ENCODE measurements around the gene PCDHB5. TPM values are rescaled to one million over a fixed set of nuclear protein-coding genes. Genes with fewer than 3 reads are reported as not detected.
"Not testable (repeated sequence)": the region's sequence is repeated elsewhere in the genome, so short reads cannot be mapped to it uniquely, and the experiment has no call there.

Gene PCDHB5
- total and polyA plus RNA-seq, 4 donors, result 0.65 to 8.1 (median 3.3) TPM

DNA sequence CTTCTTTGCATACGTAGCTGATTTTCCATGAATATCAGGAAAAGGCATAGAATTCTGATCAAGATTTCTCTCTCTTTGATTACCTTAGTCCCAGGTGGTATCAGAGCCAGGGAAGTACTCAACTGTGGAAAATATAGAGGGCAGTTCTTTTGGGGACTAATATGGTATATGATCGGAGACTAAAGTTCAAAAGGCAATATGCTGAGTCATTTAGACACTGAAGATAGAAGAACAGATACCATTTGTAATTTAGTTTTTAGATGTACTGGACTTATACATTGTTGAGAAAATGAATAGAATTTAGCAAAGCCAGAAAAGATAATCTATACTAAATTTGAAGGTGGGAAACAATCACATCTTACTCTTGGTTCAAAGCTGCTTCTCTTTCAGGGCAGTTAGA, 29.7 kb upstream of the PCDHB5 start:
- peaks cover 0 to under 1% (median 0%) of the 10 kb centered on the region in 5 donors for H3K4me1 ChIP-seq (ENCODE audit: control insufficient read depth in 5 of 5, insufficient read depth in 5 of 5, low read length in 5 of 5)
- H3K9ac ChIP-seq (ENCODE audit: insufficient read depth in 1 of 2, low read length in 2 of 2), result no peak overlapping the region
- no peak overlapping the region for H3K4me3 ChIP-seq
- DNase-seq (no peak), ATAC-seq (ENCODE audit: insufficient read depth, low FRiP score) (no peak)
- 80 to 92% methylated on average over 2 of the region's 2 CpGs for WGBS, 2 donors
- no peaks in the 10 kb centered on the region for H3K36me3 ChIP-seq (ENCODE audit: control insufficient read depth in 4 of 4, insufficient read depth in 4 of 4, low read length in 4 of 4)
- H3K9me3 ChIP-seq (ENCODE audit: control insufficient read depth in 4 of 4, insufficient read depth in 3 of 4, low read length in 3 of 4), result peaks cover 0 to 22% (median 4%) of the 10 kb centered on the region in 4 donors
- H3K27me3 ChIP-seq (ENCODE audit: control insufficient read depth in 3 of 3, insufficient read depth in 3 of 3, low read length in 2 of 3), result peaks cover 0 to 3% (median 0%) of the 10 kb centered on the region in 3 donors
- TF ChIP-seq, protein P1, sequence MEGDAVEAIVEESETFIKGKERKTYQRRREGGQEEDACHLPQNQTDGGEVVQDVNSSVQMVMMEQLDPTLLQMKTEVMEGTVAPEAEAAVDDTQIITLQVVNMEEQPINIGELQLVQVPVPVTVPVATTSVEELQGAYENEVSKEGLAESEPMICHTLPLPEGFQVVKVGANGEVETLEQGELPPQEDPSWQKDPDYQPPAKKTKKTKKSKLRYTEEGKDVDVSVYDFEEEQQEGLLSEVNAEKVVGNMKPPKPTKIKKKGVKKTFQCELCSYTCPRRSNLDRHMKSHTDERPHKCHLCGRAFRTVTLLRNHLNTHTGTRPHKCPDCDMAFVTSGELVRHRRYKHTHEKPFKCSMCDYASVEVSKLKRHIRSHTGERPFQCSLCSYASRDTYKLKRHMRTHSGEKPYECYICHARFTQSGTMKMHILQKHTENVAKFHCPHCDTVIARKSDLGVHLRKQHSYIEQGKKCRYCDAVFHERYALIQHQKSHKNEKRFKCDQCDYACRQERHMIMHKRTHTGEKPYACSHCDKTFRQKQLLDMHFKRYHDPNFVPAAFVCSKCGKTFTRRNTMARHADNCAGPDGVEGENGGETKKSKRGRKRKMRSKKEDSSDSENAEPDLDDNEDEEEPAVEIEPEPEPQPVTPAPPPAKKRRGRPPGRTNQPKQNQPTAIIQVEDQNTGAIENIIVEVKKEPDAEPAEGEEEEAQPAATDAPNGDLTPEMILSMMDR (IDR thresholded peaks at IDR 0.05; ENCODE audit: control extremely low read depth, extremely low read depth), result no peak
- H3K27ac ChIP-seq (ENCODE audit: low read depth in 1 of 2, low read length in 1 of 2), result no peak overlapping the region

DNA sequence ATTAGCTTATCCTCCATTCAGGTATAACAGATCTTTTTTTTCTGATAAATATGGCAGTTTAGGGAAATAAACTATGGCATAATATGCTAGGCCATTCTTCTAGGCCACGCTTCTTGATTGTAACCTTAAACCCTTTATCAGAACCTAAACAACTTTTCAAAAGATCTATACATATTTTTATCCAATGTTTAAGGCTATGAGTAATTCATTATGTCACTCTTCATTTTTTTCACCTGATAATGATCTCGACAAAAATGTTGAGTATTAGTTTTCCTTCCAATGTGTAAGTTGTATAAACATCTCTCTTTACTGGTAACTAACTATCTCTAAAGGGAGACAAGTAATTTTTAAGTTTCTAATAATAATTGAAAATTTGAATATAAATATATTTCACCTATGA, 15.8 kb upstream of the PCDHB5 start:
- WGBS, 2 donors, result 40 to 41% methylated on average over 2 of the region's 2 CpGs
- H3K4me3 ChIP-seq, result no peak overlapping the region
- no peak for DNase-seq
- TF ChIP-seq, protein P1 (IDR thresholded peaks at IDR 0.05; ENCODE audit: control extremely low read depth, extremely low read depth), result no peak
- no peak for ATAC-seq (ENCODE audit: insufficient read depth, low FRiP score)
- H3K4me1 ChIP-seq (ENCODE audit: control insufficient read depth in 5 of 5, insufficient read depth in 5 of 5, low read length in 5 of 5), result no peaks in the 10 kb centered on the region
- no peaks in the 10 kb centered on the region for H3K36me3 ChIP-seq (ENCODE audit: control insufficient read depth in 4 of 4, insufficient read depth in 4 of 4, low read length in 4 of 4)
- no peak overlapping the region for H3K27ac ChIP-seq (ENCODE audit: low read depth in 1 of 2, low read length in 1 of 2)
- H3K9me3 ChIP-seq (ENCODE audit: control insufficient read depth in 4 of 4, insufficient read depth in 3 of 4, low read length in 3 of 4), result peaks cover 0 to 20% (median 6%) of the 10 kb centered on the region in 4 donors
- no peak overlapping the region for H3K9ac ChIP-seq (ENCODE audit: insufficient read depth in 1 of 2, low read length in 2 of 2)
- no peaks in the 10 kb centered on the region for H3K27me3 ChIP-seq (ENCODE audit: control insufficient read depth in 3 of 3, insufficient read depth in 3 of 3, low read length in 2 of 3)

DNA sequence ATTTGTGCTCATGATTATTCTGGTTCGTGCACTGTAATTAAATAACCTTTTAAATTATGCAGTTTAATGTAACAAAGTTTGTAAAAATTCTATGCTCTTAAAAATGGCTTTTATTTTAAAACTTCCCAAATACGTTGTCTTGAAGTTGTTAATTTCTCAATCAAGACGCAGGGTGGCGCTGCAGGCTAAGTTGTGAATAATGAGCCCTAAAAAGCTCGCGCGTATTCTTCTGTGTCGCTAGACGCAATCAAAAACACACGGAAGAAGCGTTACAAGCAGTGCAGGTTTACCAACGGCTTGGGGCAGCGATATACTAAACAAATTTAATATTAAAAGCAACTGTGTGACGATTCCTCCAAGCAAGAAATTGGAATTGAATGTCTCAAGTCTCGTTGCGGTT, 13.4 kb upstream of the PCDHB5 start, which contains the start of gene PCDHB4:
Gene PCDHB4 (plus strand): TSS at position 256 of the 400 bp plus-strand sequence. CDS start 181 bp downstream, outside the sequence.
- Histone ChIP-seq H3K4me1 (ENCODE audit: control insufficient read depth in 5 of 5, insufficient read depth in 5 of 5, low read length in 5 of 5) (no peaks in the 10 kb centered on the region), H3K36me3 (ENCODE audit: control insufficient read depth in 4 of 4, insufficient read depth in 4 of 4, low read length in 4 of 4) (no peaks in the 10 kb centered on the region), H3K4me3 (no peak within 1 kb of the TSS), H3K9me3 (ENCODE audit: control insufficient read depth in 4 of 4, insufficient read depth in 3 of 4, low read length in 3 of 4) (peaks cover 0 to 20% (median 5%) of the 10 kb centered on the region in 4 donors), H3K27me3 (ENCODE audit: control insufficient read depth in 3 of 3, insufficient read depth in 3 of 3, low read length in 2 of 3) (no peaks in the 10 kb centered on the region), H3K9ac (ENCODE audit: insufficient read depth in 1 of 2, low read length in 2 of 2) (no peak within 1 kb of the TSS), H3K27ac (ENCODE audit: low read depth in 1 of 2, low read length in 1 of 2) (no peak within 1 kb of the TSS)
- DNase-seq, result peak in 2 of 3 donors; percentile 53 to 55
- TF ChIP-seq, protein P1 (IDR thresholded peaks at IDR 0.05; ENCODE audit: control extremely low read depth, extremely low read depth), result no peak
- ATAC-seq (ENCODE audit: insufficient read depth, low FRiP score), result no peak
- WGBS, 2 donors, result 17 to 20% methylated on average over 16 of the region's 16 CpGs

DNA sequence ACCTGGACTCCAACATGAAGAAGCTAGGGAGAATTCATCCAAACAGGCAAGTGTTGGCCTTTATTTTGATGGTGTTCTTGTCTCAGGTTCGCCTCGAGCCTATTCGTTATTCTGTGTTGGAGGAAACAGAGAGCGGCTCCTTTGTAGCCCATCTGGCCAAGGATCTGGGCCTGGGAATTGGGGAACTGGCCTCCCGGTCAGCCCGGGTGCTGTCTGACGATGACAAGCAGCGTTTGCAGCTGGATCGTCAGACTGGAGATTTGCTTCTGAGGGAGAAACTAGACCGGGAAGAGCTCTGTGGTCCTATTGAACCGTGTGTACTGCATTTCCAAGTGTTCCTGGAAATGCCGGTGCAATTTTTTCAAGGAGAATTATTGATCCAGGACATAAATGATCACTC, 13.0 kb upstream of the PCDHB5 start:
- Histone ChIP-seq H3K27ac (ENCODE audit: low read depth in 1 of 2, low read length in 1 of 2) (no peak overlapping the region), H3K9ac (ENCODE audit: insufficient read depth in 1 of 2, low read length in 2 of 2) (no peak overlapping the region), H3K36me3 (ENCODE audit: control insufficient read depth in 4 of 4, insufficient read depth in 4 of 4, low read length in 4 of 4) (no peaks in the 10 kb centered on the region), H3K4me1 (ENCODE audit: control insufficient read depth in 5 of 5, insufficient read depth in 5 of 5, low read length in 5 of 5) (no peaks in the 10 kb centered on the region), H3K27me3 (ENCODE audit: control insufficient read depth in 3 of 3, insufficient read depth in 3 of 3, low read length in 2 of 3) (no peaks in the 10 kb centered on the region), H3K4me3 (no peak overlapping the region), H3K9me3 (ENCODE audit: control insufficient read depth in 4 of 4, insufficient read depth in 3 of 4, low read length in 3 of 4) (peaks cover 0 to 18% (median 6%) of the 10 kb centered on the region in 4 donors)
- no peak for ATAC-seq (ENCODE audit: insufficient read depth, low FRiP score)
- DNase-seq, result peak in 1 of 3 donors; percentile 14
- 31 to 39% methylated on average over 12 of the region's 12 CpGs for WGBS, 2 donors
- TF ChIP-seq, protein P1 (IDR thresholded peaks at IDR 0.05; ENCODE audit: control extremely low read depth, extremely low read depth), result no peak

DNA sequence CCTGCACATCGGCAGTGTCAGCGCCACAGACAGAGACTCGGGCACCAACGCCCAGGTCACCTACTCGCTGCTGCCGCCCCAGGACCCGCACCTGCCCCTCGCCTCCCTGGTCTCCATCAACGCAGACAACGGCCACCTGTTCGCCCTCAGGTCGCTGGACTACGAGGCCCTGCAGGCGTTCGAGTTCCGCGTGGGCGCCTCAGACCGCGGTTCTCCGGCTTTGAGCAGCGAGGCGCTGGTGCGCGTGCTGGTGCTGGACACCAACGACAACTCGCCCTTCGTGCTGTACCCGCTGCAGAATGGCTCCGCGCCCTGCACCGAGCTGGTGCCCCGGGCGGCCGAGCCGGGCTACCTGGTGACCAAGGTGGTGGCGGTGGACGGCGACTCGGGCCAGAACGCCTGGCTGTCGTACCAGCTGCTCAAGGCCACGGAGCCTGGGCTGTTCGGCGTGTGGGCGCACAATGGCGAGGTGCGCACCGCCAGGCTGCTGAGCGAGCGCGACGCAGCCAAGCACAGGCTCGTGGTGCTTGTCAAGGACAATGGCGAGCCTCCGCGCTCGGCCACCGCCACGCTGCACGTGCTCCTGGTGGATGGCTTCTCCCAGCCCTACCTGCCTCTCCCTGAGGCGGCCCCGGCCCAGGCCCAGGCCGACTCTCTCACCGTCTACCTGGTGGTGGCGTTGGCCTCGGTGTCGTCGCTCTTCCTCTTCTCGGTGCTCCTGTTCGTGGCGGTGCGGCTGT, 11.4 kb upstream of the PCDHB5 start:
- ATAC-seq (ENCODE audit: insufficient read depth, low FRiP score); H3K36me3 ChIP-seq (ENCODE audit: control insufficient read depth in 4 of 4, insufficient read depth in 4 of 4, low read length in 4 of 4); DNase-seq; H3K27me3 ChIP-seq (ENCODE audit: control insufficient read depth in 3 of 3, insufficient read depth in 3 of 3, low read length in 2 of 3); H3K27ac ChIP-seq (ENCODE audit: low read depth in 1 of 2, low read length in 1 of 2); H3K4me1 ChIP-seq (ENCODE audit: control insufficient read depth in 5 of 5, insufficient read depth in 5 of 5, low read length in 5 of 5); H3K4me3 ChIP-seq; H3K9ac ChIP-seq (ENCODE audit: insufficient read depth in 1 of 2, low read length in 2 of 2): not testable (repeated sequence)
- 34 to 38% methylated on average over 38 to 67 of the region's 73 CpGs for WGBS, 2 donors
- peaks cover 0 to 17% (median 6%) of the 10 kb centered on the region in 4 donors for H3K9me3 ChIP-seq (ENCODE audit: control insufficient read depth in 4 of 4, insufficient read depth in 3 of 4, low read length in 3 of 4)

Data from lung (tissue), 12 donors.